ENCODE data around the gene WDR5. TPM values are rescaled to one million over a fixed set of nuclear protein-coding genes. Genes with fewer than 3 reads are reported as not detected.

Gene WDR5
- polyA plus RNA-seq, 1 of the 3 experiments (the other 2 are of a cell fraction): 36.6 TPM

DNA sequence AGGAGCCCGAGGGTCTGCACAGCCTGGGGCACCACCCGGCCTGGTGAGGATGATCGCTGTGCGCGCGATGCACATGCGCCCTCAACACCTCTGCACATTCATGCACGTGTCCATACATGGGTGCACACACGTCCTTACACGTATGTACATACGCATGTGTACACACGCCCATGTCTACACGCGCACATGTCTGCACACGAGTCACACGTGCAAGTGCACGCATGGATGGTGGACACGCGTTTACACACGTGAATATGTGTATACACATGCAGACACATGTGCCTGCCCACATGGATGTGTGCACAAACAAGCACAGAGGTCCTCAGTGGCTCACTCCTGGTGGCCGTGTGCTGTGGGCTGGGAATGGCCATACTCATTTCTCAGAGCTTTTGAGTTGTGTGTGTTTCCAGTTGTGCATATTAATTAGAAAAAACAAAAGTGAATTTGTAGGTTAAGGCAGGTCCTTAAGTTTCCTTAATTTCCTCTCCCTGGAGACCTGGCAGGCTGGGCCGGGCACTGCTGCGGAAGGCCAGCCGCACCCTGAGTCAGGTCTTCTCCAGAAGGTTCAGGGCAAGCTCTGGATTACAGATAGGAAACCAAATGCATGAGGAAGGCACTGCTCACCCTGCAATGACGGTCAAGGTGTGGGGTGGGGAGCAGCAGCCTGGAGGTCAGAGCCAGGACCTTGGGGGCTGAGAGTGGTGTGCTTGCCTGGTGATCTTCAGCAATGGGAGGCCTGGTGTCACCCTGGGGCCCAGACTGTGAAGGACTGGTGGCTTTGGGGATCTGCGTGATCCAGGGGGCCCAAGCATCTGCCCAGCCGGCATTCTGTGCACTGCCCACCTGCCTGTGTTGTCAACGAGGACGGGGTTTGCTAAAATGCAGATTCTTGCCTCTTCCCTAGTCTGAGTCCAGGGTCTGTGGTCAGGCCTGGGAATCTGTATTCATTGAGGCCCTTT, 29.8 kb downstream of the WDR5 start:
- Histone ChIP-seq H4K20me1 (ENCODE audit: insufficient read depth) (no peaks in the 10 kb centered on the region), H3K36me3 (replicated peaks in 1 of 2; ENCODE audit: control insufficient read depth in 1 of 2, insufficient read depth in 2 of 2, low read length in 1 of 2) (no peaks in the 10 kb centered on the region), H3K27ac (ENCODE audit: low read depth in 2 of 2, low read length in 1 of 2) (no peak overlapping the region), H3K9me2 (no peaks in the 10 kb centered on the region), H3K9ac (no peak overlapping the region), H3F3A (replicated peaks; ENCODE audit: insufficient read depth) (peaks cover 20% of the 10 kb centered on the region), H3K9me3 (no peaks in the 10 kb centered on the region), H3K79me2 (ENCODE audit: insufficient read depth) (peaks cover 4% of the 10 kb centered on the region; the same call in 1 of the 2 replicates), H3K27me3 (ENCODE audit: insufficient read depth) (no peaks in the 10 kb centered on the region), H2AFZ (ENCODE audit: low read depth) (no peak overlapping the region), H3K4me2 (no peak overlapping the region), H3K4me1 (ENCODE audit: control insufficient read depth in 1 of 2, insufficient read depth in 2 of 2, low read depth in 1 of 2, low read length in 1 of 2) (no peaks in the 10 kb centered on the region; a peak in 2 of 4 replicates), H3K4me3 (ENCODE audit: low read depth in 2 of 2, low read length in 1 of 2) (no peak overlapping the region)
- TF ChIP-seq MXI1 (IDR thresholded peaks at IDR 0.05; ENCODE audit: low read depth, low read length): no peak
- TF ChIP-seq MEF2A (IDR thresholded peaks at IDR 0.05; ENCODE audit: borderline replicate concordance, low read depth): no peak
- TF ChIP-seq, protein P1, sequence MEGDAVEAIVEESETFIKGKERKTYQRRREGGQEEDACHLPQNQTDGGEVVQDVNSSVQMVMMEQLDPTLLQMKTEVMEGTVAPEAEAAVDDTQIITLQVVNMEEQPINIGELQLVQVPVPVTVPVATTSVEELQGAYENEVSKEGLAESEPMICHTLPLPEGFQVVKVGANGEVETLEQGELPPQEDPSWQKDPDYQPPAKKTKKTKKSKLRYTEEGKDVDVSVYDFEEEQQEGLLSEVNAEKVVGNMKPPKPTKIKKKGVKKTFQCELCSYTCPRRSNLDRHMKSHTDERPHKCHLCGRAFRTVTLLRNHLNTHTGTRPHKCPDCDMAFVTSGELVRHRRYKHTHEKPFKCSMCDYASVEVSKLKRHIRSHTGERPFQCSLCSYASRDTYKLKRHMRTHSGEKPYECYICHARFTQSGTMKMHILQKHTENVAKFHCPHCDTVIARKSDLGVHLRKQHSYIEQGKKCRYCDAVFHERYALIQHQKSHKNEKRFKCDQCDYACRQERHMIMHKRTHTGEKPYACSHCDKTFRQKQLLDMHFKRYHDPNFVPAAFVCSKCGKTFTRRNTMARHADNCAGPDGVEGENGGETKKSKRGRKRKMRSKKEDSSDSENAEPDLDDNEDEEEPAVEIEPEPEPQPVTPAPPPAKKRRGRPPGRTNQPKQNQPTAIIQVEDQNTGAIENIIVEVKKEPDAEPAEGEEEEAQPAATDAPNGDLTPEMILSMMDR (IDR thresholded peaks at IDR 0.05): no peak
- TF ChIP-seq YY1 (IDR thresholded peaks at IDR 0.05; ENCODE audit: low read depth): no peak
- TF ChIP-seq EZH2phosphoT487 (IDR thresholded peaks at IDR 0.05; ENCODE audit: borderline replicate concordance, low read depth): no peak
- no peak for TF ChIP-seq SIN3A (IDR thresholded peaks at IDR 0.05; ENCODE audit: borderline replicate concordance, low read depth, low read length)
- no peak for TF ChIP-seq CHD2 (IDR thresholded peaks at IDR 0.05; ENCODE audit: low read length, partially characterized antibody)
- peak; percentile 63 for DNase-seq
- 65% methylated on average over 14 of the region's 29 CpGs for WGBS (ENCODE audit: low lambda C conversion rate)
- CTCF ChIA-PET: interaction anchor here (1.0 to 4.4 kb wide), 4 partner anchors 10 to 284 kb away, joined by 3 to 27 read pairs (median 8); no protein-coding TSS in a partner anchor
- POLR2A ChIA-PET: interaction anchor here (0.9 to 1.5 kb wide), 3 partner anchors 100 to 270 kb away, joined by 4 to 8 read pairs (median 4); no protein-coding TSS in a partner anchor

DNA sequence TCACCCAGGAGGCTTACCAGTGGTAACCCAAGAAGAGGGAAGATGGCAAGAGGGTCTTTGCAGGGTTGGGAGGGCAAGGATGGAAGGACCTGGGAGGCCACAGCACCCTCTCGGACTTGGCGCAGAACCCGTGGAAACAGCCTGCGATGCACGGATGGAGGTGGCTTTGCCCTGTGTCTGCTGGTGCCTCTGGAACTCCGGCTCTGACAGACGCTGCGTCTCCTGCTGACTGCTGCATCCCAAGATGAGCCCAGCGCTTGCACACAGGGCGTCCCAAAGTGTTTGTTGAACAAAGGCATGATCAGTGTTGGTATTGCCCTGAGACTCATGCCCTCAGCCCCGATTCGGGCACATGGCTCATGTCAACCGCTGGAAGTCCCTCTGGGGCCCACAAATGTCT, 30.5 kb downstream of the WDR5 start:
- Histone ChIP-seq H3K4me3 (ENCODE audit: low read depth in 2 of 2, low read length in 1 of 2) (no peak overlapping the region), H3K9me3 (no peaks in the 10 kb centered on the region), H3K4me2 (no peak overlapping the region), H3K79me2 (ENCODE audit: insufficient read depth) (peaks cover 4% of the 10 kb centered on the region; the same call in 1 of the 2 replicates), H3F3A (replicated peaks; ENCODE audit: insufficient read depth) (peaks cover 20% of the 10 kb centered on the region), H3K9ac (no peak overlapping the region), H3K4me1 (ENCODE audit: control insufficient read depth in 1 of 2, insufficient read depth in 2 of 2, low read depth in 1 of 2, low read length in 1 of 2) (no peaks in the 10 kb centered on the region; a peak in 2 of 4 replicates), H2AFZ (ENCODE audit: low read depth) (no peak overlapping the region), H3K9me2 (no peaks in the 10 kb centered on the region), H3K27ac (ENCODE audit: low read depth in 2 of 2, low read length in 1 of 2) (no peak overlapping the region), H4K20me1 (ENCODE audit: insufficient read depth) (no peaks in the 10 kb centered on the region), H3K36me3 (replicated peaks in 1 of 2; ENCODE audit: control insufficient read depth in 1 of 2, insufficient read depth in 2 of 2, low read length in 1 of 2) (no peaks in the 10 kb centered on the region), H3K27me3 (ENCODE audit: insufficient read depth) (no peaks in the 10 kb centered on the region)
- ChIA-PET CTCF (interaction anchor here (2.1 to 4.4 kb wide), 2 partner anchors 277 to 283 kb away, joined by 13 to 27 read pairs; no protein-coding TSS in a partner anchor), POLR2A (no interaction called here)
- WGBS (ENCODE audit: low lambda C conversion rate): 98% methylated on average over 8 of the region's 13 CpGs
- no peak for TF ChIP-seq EP300 (IDR thresholded peaks at IDR 0.05; ENCODE audit: borderline replicate concordance in 1 of 2, low read depth in 1 of 2, low read length in 1 of 2)
- TF ChIP-seq, protein P2, sequence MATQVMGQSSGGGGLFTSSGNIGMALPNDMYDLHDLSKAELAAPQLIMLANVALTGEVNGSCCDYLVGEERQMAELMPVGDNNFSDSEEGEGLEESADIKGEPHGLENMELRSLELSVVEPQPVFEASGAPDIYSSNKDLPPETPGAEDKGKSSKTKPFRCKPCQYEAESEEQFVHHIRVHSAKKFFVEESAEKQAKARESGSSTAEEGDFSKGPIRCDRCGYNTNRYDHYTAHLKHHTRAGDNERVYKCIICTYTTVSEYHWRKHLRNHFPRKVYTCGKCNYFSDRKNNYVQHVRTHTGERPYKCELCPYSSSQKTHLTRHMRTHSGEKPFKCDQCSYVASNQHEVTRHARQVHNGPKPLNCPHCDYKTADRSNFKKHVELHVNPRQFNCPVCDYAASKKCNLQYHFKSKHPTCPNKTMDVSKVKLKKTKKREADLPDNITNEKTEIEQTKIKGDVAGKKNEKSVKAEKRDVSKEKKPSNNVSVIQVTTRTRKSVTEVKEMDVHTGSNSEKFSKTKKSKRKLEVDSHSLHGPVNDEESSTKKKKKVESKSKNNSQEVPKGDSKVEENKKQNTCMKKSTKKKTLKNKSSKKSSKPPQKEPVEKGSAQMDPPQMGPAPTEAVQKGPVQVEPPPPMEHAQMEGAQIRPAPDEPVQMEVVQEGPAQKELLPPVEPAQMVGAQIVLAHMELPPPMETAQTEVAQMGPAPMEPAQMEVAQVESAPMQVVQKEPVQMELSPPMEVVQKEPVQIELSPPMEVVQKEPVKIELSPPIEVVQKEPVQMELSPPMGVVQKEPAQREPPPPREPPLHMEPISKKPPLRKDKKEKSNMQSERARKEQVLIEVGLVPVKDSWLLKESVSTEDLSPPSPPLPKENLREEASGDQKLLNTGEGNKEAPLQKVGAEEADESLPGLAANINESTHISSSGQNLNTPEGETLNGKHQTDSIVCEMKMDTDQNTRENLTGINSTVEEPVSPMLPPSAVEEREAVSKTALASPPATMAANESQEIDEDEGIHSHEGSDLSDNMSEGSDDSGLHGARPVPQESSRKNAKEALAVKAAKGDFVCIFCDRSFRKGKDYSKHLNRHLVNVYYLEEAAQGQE (IDR thresholded peaks at IDR 0.05; ENCODE audit: low read depth, low read length): no peak
- TF ChIP-seq TEAD4 (IDR thresholded peaks at IDR 0.05; ENCODE audit: borderline replicate concordance, insufficient read depth): no peak
- TF ChIP-seq, protein P3, sequence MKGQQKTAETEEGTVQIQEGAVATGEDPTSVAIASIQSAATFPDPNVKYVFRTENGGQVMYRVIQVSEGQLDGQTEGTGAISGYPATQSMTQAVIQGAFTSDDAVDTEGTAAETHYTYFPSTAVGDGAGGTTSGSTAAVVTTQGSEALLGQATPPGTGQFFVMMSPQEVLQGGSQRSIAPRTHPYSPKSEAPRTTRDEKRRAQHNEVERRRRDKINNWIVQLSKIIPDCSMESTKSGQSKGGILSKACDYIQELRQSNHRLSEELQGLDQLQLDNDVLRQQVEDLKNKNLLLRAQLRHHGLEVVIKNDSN (IDR thresholded peaks at IDR 0.05; ENCODE audit: borderline replicate concordance, low read depth): no peak
- TF ChIP-seq, protein P1 (IDR thresholded peaks at IDR 0.05): no peak
- TF ChIP-seq SMC3 (IDR thresholded peaks at IDR 0.05; ENCODE audit: low read depth, low read length): no peak
- TF ChIP-seq FOXJ3 (CRISPR knock-in tag; IDR thresholded peaks at IDR 0.05): no peak
- TF ChIP-seq SIN3A (IDR thresholded peaks at IDR 0.05; ENCODE audit: borderline replicate concordance, low read depth, low read length): no peak
- no peak for TF ChIP-seq MEF2A (IDR thresholded peaks at IDR 0.05; ENCODE audit: borderline replicate concordance, low read depth)
- no peak for TF ChIP-seq TCF12 (IDR thresholded peaks at IDR 0.05)
- no peak for DNase-seq
